ENCODE results near the gene SDK1. TPM values are rescaled to one million over a fixed set of nuclear protein-coding genes. Genes with fewer than 3 reads are reported as not detected.

SDK1 gene
- total and polyA plus RNA-seq, 10 of the 15 experiments (the other 5 are each of a cell fraction or from before 2014, with no cell fraction given): 0.14 to 0.33 TPM; not detected in 8

GRCh38 chr7:3910054-3910453, 609.0 kb downstream of the SDK1 start:
- ATAC-seq: no peak
- 80% methylated on average over 6 of the region's 6 CpGs for WGBS (ENCODE audit: insufficient coverage, insufficient replicate concordance, low lambda C conversion rate, missing lambda C conversion rate)
- Histone ChIP-seq H2AFZ (ENCODE audit: control insufficient read depth, low read depth, low read length) (no peak overlapping the region), H3K79me2 (ENCODE audit: control insufficient read depth, insufficient read depth, low read length) (no peaks in the 10 kb centered on the region), H3K4me1 (ENCODE audit: control insufficient read depth, insufficient read depth, low read length) (no peaks in the 10 kb centered on the region), H3K36me3 (ENCODE audit: control insufficient read depth in 2 of 2, insufficient read depth in 2 of 2, low read length in 1 of 2) (no peaks in the 10 kb centered on the region), H3K9me3 (replicated peaks; ENCODE audit: control insufficient read depth, insufficient read depth, low read length) (no peaks in the 10 kb centered on the region; the same call in 2 of the 3 replicates), H3K27me3 (replicated peaks in 1 of 2; ENCODE audit: control insufficient read depth in 2 of 2, insufficient read depth in 2 of 2, low read length in 1 of 2) (no peaks in the 10 kb centered on the region), H3K4me2 (ENCODE audit: control insufficient read depth, insufficient read depth) (no peak overlapping the region), H3K4me3 (no peak overlapping the region), H3K27ac (ENCODE audit: control insufficient read depth, insufficient read depth) (no peak overlapping the region), H3K9ac (ENCODE audit: control insufficient read depth, insufficient read depth, low read length) (no peak overlapping the region), H4K20me1 (ENCODE audit: control insufficient read depth, insufficient read depth) (no peaks in the 10 kb centered on the region)
- ChIA-PET POLR2A (no interaction called here), SMC1A (ENCODE audit: uncharacterized antibody, unreplicated experiment) (no interaction called here), RAD21 (ENCODE audit: unreplicated experiment) (no interaction called here), CTCF (no interaction called here)
- in situ Hi-C loops (cut with MboI) (no loop called here), intact Hi-C loops (cut with micrococcal nuclease; ENCODE audit: unreplicated experiment) (no loop called here)
- DNase-seq (ENCODE audit: low read depth, low spot score): no peak
- no peak for FAIRE-seq
- TF ChIP-seq IRF5 (IDR thresholded peaks at IDR 0.05; ENCODE audit: borderline replicate concordance) (no peak), ZNF217 (IDR thresholded peaks at IDR 0.05) (no peak), ZNF592 (IDR thresholded peaks at IDR 0.05) (no peak)
- no TSS peak for BruUV-seq (replicated peaks)

Measured in GM12878 (cell line).